HEK293 (cell line): ENCODE data around the gene TNFRSF1A.
A peak's percentile ranks its signal among the peaks of the same experiment; 100 is the strongest.

ENCODE experiments used
- CTCF ChIA-PET: fragments of 350-600 bp; formaldehyde crosslinking; extraction: SDS; loops from one replicate; lab custom pipeline; 2021; ENCODE audit warnings: antibody characterized with exemption; lab: Yijun Ruan, JAX
- POLR2A ChIA-PET: fragments of 300-600 bp; formaldehyde crosslinking; extraction: SDS; loops from one replicate; lab custom pipeline; 2020; ENCODE audit warnings: antibody characterized with exemption, inconsistent platforms; lab: Yijun Ruan, JAX
- H3K27ac ChIP-seq: fragments of 200-500 bp; sonication (Bioruptor generic); 2 replicates; pipeline ENCODE4 v1.5.1; 2014; ENCODE audit warnings: low read depth, low read length, control low read depth, inconsistent platforms; ENCODE audit errors: extremely low read depth
- H3K36me3 ChIP-seq, 2 experiments: fragments of 200-500 bp in 1 of 2; sonication (Bioruptor generic) in 1 of 2; 1 replicate in 1 of 2; 2 replicates in 1 of 2; pipeline ENCODE4 v1.5.1; 2014 to 2017; ENCODE audit warnings: inconsistent platforms in 2 of 2, low read length in 2 of 2; ENCODE audit not compliant: control insufficient read depth in 2 of 2, insufficient read depth in 1 of 2
- H3K4me1 ChIP-seq: fragments of 200-500 bp; sonication (Bioruptor generic); 2 replicates; pipeline ENCODE4 v1.5.1; 2014; ENCODE audit warnings: mild to moderate bottlenecking, low read length, inconsistent platforms; ENCODE audit not compliant: control insufficient read depth, insufficient read depth
- H3K4me3 ChIP-seq: 2 replicates; pipeline ENCODE4 v1.5.1; 2011; ENCODE audit warnings: low read depth, mild to moderate bottlenecking, control low read depth, low read length, moderate library complexity
- H3K9me3 ChIP-seq: fragments of 200-500 bp; sonication (Bioruptor generic); 2 replicates; pipeline ENCODE4 v1.5.1; 2014; ENCODE audit warnings: low read depth, low read length, inconsistent platforms; ENCODE audit not compliant: control insufficient read depth, insufficient read depth
- CTCF ChIP-seq: fragments of 450-650 bp; formaldehyde crosslinking; IDR thresholded peaks from 2 replicates; pipeline ENCODE4 v1.5.1; 2016; ENCODE audit warnings: missing biosample characterization, missing genetic modification characterization
- EGR2 ChIP-seq: fragments of 450-650 bp; formaldehyde crosslinking; IDR thresholded peaks from 2 replicates; pipeline ENCODE4 v1.5.1; 2016; ENCODE audit warnings: low read depth, missing biosample characterization, missing genetic modification characterization
- KLF17 ChIP-seq: fragments of 450-650 bp; formaldehyde crosslinking; IDR thresholded peaks from 2 replicates; pipeline ENCODE4 v1.5.1; 2016; ENCODE audit warnings: missing biosample characterization, missing genetic modification characterization
- REPIN1 ChIP-seq: fragments of 450-650 bp; formaldehyde crosslinking; IDR thresholded peaks from 2 replicates; pipeline ENCODE4 v1.5.1; 2017; ENCODE audit warnings: missing biosample characterization, missing genetic modification characterization, low read depth
- ZBTB11 ChIP-seq: fragments of 450-650 bp; formaldehyde crosslinking; conservative IDR thresholded peaks from 2 replicates; pipeline ENCODE4 v1.5.1; 2016; ENCODE audit warnings: low read depth, missing biosample characterization, missing genetic modification characterization
- ZFHX2 ChIP-seq: fragments of 450-650 bp; formaldehyde crosslinking; conservative IDR thresholded peaks from 2 replicates; pipeline ENCODE4 v1.5.1; 2016; ENCODE audit warnings: missing biosample characterization, missing genetic modification characterization
- ZFP41 ChIP-seq: fragments of 450-650 bp; formaldehyde crosslinking; IDR thresholded peaks from 2 replicates; pipeline ENCODE4 v1.5.1; 2016; ENCODE audit warnings: missing biosample characterization, missing genetic modification characterization, borderline replicate concordance
- ZNF121 ChIP-seq: fragments of 450-650 bp; formaldehyde crosslinking; IDR thresholded peaks from 2 replicates; pipeline ENCODE4 v1.5.1; 2016; ENCODE audit warnings: missing biosample characterization, missing genetic modification characterization
- ZNF133 ChIP-seq: fragments of 450-650 bp; formaldehyde crosslinking; IDR thresholded peaks from 2 replicates; pipeline ENCODE4 v1.5.1; 2016; ENCODE audit warnings: missing biosample characterization, missing genetic modification characterization
- ZNF169 ChIP-seq: fragments of 450-650 bp; formaldehyde crosslinking; IDR thresholded peaks from 2 replicates; pipeline ENCODE4 v1.5.1; 2016; ENCODE audit warnings: missing biosample characterization, missing genetic modification characterization
- ZNF18 ChIP-seq: fragments of 450-650 bp; formaldehyde crosslinking; IDR thresholded peaks from 2 replicates; pipeline ENCODE4 v1.5.1; 2016; ENCODE audit warnings: missing biosample characterization, missing genetic modification characterization
- ZNF274 ChIP-seq, 2 experiments: fragments of 200-500 bp in 1 of 2; fragments of 450-650 bp in 1 of 2; sonication (Bioruptor generic) in 1 of 2; formaldehyde crosslinking in 1 of 2; IDR thresholded peaks; 2 replicates each; pipeline versions ENCODE4 v1.5.1 to v1.6.1; 2014 to 2016; ENCODE audit warnings: borderline replicate concordance in 1 of 2, inconsistent platforms in 1 of 2, low read length in 1 of 2, missing biosample characterization in 1 of 2, missing genetic modification characterization in 1 of 2
- ZNF362 ChIP-seq: fragments of 450-650 bp; formaldehyde crosslinking; IDR thresholded peaks from 2 replicates; pipeline ENCODE4 v1.5.1; 2016; ENCODE audit warnings: missing biosample characterization, missing genetic modification characterization
- ZNF366 ChIP-seq: fragments of 450-650 bp; formaldehyde crosslinking; conservative IDR thresholded peaks from 2 replicates; pipeline ENCODE4 v1.5.1; 2016; ENCODE audit warnings: missing biosample characterization, missing genetic modification characterization
- ZNF654 ChIP-seq: fragments of 450-650 bp; formaldehyde crosslinking; IDR thresholded peaks from 2 replicates; pipeline ENCODE4 v1.5.1; 2016; ENCODE audit warnings: low read depth, missing biosample characterization, missing genetic modification characterization
- ZNF701 ChIP-seq: fragments of 450-650 bp; formaldehyde crosslinking; IDR thresholded peaks from 2 replicates; pipeline ENCODE4 v1.5.1; 2016; ENCODE audit warnings: missing biosample characterization, missing genetic modification characterization
- ZNF792 ChIP-seq: fragments of 450-650 bp; formaldehyde crosslinking; IDR thresholded peaks from 2 replicates; pipeline ENCODE4 v1.5.1; 2016; ENCODE audit warnings: missing biosample characterization, missing genetic modification characterization
- ZNF830 ChIP-seq: fragments of 450-650 bp; IDR thresholded peaks from 2 replicates; pipeline ENCODE4 v1.5.0; 2018; ENCODE audit warnings: missing biosample characterization, missing genetic modification characterization, low read depth, mild to moderate bottlenecking, moderate library complexity
- ZSCAN18 ChIP-seq: fragments of 450-650 bp; formaldehyde crosslinking; IDR thresholded peaks from 2 replicates; pipeline ENCODE4 v1.5.1; 2016; ENCODE audit warnings: missing biosample characterization, missing genetic modification characterization
- ZSCAN30 ChIP-seq: fragments of 450-650 bp; IDR thresholded peaks from 2 replicates; pipeline ENCODE4 v1.5.1; 2018; ENCODE audit warnings: missing biosample characterization, mild to moderate bottlenecking, missing genetic modification characterization, moderate library complexity
- ZXDB ChIP-seq: fragments of 450-650 bp; formaldehyde crosslinking; IDR thresholded peaks from 2 replicates; pipeline ENCODE4 v1.5.1; 2016; ENCODE audit warnings: missing biosample characterization, missing genetic modification characterization

The TNFRSF1A gene

GRCh38 chr12:6336079-6336888, 5.6 kb downstream of the TNFRSF1A start (continued):
- peak; percentile 82 for TF ChIP-seq KLF17 (tag by site-specific recombination)
- TF ChIP-seq ZNF18 (tag by site-specific recombination) = 0 out of 2 replicates have a peak, but pooled peaks have one; percentile 33
- peak; percentile 89; the same call in 1 of the 2 replicates for TF ChIP-seq ZSCAN30

GRCh38 chr12:6335451-6336078, 6.3 kb downstream of the TNFRSF1A start:
- ChIA-PET CTCF (interaction anchor here (0.6 to 3.0 kb wide), 19 partner anchors 9 to 273 kb away, joined by 3 to 28 read pairs (median 4); no protein-coding TSS in a partner anchor), POLR2A (interaction anchor here (0.8 to 4.6 kb wide), 17 partner anchors 8 to 354 kb away, joined by 3 to 37 read pairs (median 5); partner anchors contain the start of genes GAPDH, MRPL51, VAMP1 and ZNF384)
- Histone ChIP-seq H3K27ac (peak overlapping the region; percentile 90), H3K4me1 (peaks cover 27% of the 10 kb centered on the region), H3K36me3 (peaks cover 22 to 54% of the 10 kb centered on the region in 2 experiments), H3K9me3 (no peaks in the 10 kb centered on the region), H3K4me3 (peak overlapping the region; percentile 28)
- TF ChIP-seq ZNF169 (tag by site-specific recombination) (0 out of 2 replicates have a peak, but pooled peaks have one; percentile 42), ZNF701 (tag by site-specific recombination) (no peak), EGR2 (tag by site-specific recombination) (peak; percentile 81), ZNF274 (IDR thresholded peaks at IDR 0.05; ENCODE audit: low read length) (no peak), ZNF274 (tag by site-specific recombination; IDR thresholded peaks at IDR 0.05; ENCODE audit: borderline replicate concordance) (no peak), ZNF654 (tag by site-specific recombination) (peak; percentile 23; the same call in 1 of the 2 replicates), ZXDB (tag by site-specific recombination) (no peak), REPIN1 (tag by site-specific recombination) (no peak), ZNF792 (tag by site-specific recombination) (no peak), ZFP41 (tag by site-specific recombination) (no peak), KLF17 (tag by site-specific recombination) (peak; percentile 42), ZNF366 (tag by site-specific recombination) (no peak), ZNF362 (tag by site-specific recombination) (no peak), ZFHX2 (tag by site-specific recombination) (peak; percentile 91), ZNF830 (no peak), CTCF (tag by site-specific recombination) (peak; percentile 77), ZBTB11 (tag by site-specific recombination) (peak; percentile 86), ZNF133 (tag by site-specific recombination) (no peak), ZNF121 (tag by site-specific recombination) (no peak), ZSCAN18 (tag by site-specific recombination) (no peak)
